HEK293T (cell line): ENCODE results near the gene SLN.

Experiments used
- CTCF ChIA-PET: fragments of 350-600 bp; formaldehyde crosslinking; extraction: SDS; loops from one replicate; lab custom pipeline; 2021; ENCODE audit warnings: antibody characterized with exemption, inconsistent platforms; lab: Yijun Ruan, JAX
- POLR2A ChIA-PET: fragments of 350-600 bp; formaldehyde crosslinking; extraction: SDS; loops from one replicate; lab custom pipeline; 2020; ENCODE audit warnings: antibody characterized with exemption, inconsistent platforms; lab: Yijun Ruan, JAX
- DNase-seq: peaks from one replicate; pipeline ENCODE4 v3.0.0; 2012; ENCODE audit warnings: mixed read lengths; ENCODE audit errors: extremely low spot score
- ARNT ChIP-seq: fragments of 450-650 bp; IDR thresholded peaks from 2 replicates; pipeline ENCODE4 v1.6.1; 2017; ENCODE audit warnings: mild to moderate bottlenecking
- BHLHE40 ChIP-seq: fragments of 450-650 bp; IDR thresholded peaks from 2 replicates; pipeline ENCODE4 v1.6.1; 2016; ENCODE audit warnings: mild to moderate bottlenecking, moderate library complexity, borderline replicate concordance
- CTBP1 ChIP-seq: fragments of 450-650 bp; IDR thresholded peaks from 2 replicates; pipeline ENCODE4 v1.6.1; 2016; ENCODE audit warnings: borderline replicate concordance
- ELF4 ChIP-seq: fragments of 450-650 bp; IDR thresholded peaks from 2 replicates; pipeline ENCODE4 v1.6.1; 2017; ENCODE audit warnings: antibody characterized with exemption
- FOXA1 ChIP-seq: fragments of 450-650 bp; IDR thresholded peaks from 2 replicates; pipeline ENCODE4 v1.6.1; 2016; ENCODE audit warnings: mild to moderate bottlenecking
- FOXK2 ChIP-seq: fragments of 450-650 bp; IDR thresholded peaks from 2 replicates; pipeline ENCODE4 v1.6.1; 2016; ENCODE audit warnings: mild to moderate bottlenecking
- FOXM1 ChIP-seq: fragments of 450-650 bp; IDR thresholded peaks from 2 replicates; pipeline ENCODE4 v1.6.1; 2017; ENCODE audit warnings: mild to moderate bottlenecking, borderline replicate concordance
- HDGF ChIP-seq: fragments of 450-650 bp; IDR thresholded peaks from 2 replicates; pipeline ENCODE4 v1.6.1; 2017; ENCODE audit warnings: antibody characterized with exemption, borderline replicate concordance
- L3MBTL2 ChIP-seq: fragments of 450-650 bp; conservative IDR thresholded peaks from 2 replicates; pipeline ENCODE4 v1.6.1; 2016; ENCODE audit warnings: mild to moderate bottlenecking
- LEF1 ChIP-seq: fragments of 450-650 bp; IDR thresholded peaks from 2 replicates; pipeline ENCODE4 v1.6.1; 2017; ENCODE audit warnings: mild to moderate bottlenecking, borderline replicate concordance
- NFRKB ChIP-seq: fragments of 450-650 bp; IDR thresholded peaks from 2 replicates; pipeline ENCODE4 v1.6.1; 2016; ENCODE audit warnings: mild to moderate bottlenecking, moderate library complexity
- PKNOX1 ChIP-seq: fragments of 450-650 bp; IDR thresholded peaks from 2 replicates; pipeline ENCODE4 v1.6.1; 2016
- SP1 ChIP-seq: fragments of 450-650 bp; IDR thresholded peaks from 2 replicates; pipeline ENCODE4 v1.6.1; 2017
- SUZ12 ChIP-seq: fragments of 450-650 bp; IDR thresholded peaks from 2 replicates; pipeline ENCODE4 v1.6.1; 2016; ENCODE audit warnings: mild to moderate bottlenecking
- TARDBP ChIP-seq: fragments of 450-650 bp; IDR thresholded peaks from 2 replicates; pipeline ENCODE4 v1.6.1; 2016
- ZNF384 ChIP-seq: fragments of 450-650 bp; IDR thresholded peaks from 2 replicates; pipeline ENCODE4 v1.6.1; 2016

Gene SLN

DNA sequence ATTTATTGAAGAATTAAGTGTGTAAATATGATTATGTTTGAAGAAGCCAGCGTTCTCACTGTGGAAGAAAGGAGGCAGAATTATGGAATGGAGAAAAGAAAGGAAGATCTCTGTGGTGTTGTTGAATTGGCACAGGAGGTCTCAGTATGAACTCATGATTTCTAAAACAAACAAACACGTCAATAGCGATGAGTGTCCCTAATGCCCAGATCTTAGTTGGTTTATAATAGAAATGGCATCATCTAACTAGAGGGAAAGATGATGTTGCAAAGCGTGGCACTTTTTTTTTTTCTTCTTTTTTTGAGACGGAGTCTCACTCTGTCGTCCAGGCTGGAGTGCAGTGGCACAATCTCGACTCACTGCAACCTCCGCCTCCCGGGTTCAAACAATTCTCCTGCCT lies 39.2 kb upstream of the SLN start:
- POLR2A ChIA-PET: no interaction called here
- TF ChIP-seq BHLHE40: no peak
- no peak for TF ChIP-seq CTBP1
- TF ChIP-seq L3MBTL2: no peak
- TF ChIP-seq TARDBP: no peak
- TF ChIP-seq ZNF384: no peak
- no peak for TF ChIP-seq SUZ12
- TF ChIP-seq ARNT: no peak
- no peak for TF ChIP-seq FOXM1
- TF ChIP-seq FOXK2: no peak
- no peak for TF ChIP-seq LEF1
- TF ChIP-seq PKNOX1: no peak
- TF ChIP-seq ELF4: no peak
- no peak for DNase-seq
- CTCF ChIA-PET: interaction anchor here (1.2 kb wide), 1 partner anchor 10 kb away, joined by 3 read pairs; no protein-coding TSS in a partner anchor

DNA sequence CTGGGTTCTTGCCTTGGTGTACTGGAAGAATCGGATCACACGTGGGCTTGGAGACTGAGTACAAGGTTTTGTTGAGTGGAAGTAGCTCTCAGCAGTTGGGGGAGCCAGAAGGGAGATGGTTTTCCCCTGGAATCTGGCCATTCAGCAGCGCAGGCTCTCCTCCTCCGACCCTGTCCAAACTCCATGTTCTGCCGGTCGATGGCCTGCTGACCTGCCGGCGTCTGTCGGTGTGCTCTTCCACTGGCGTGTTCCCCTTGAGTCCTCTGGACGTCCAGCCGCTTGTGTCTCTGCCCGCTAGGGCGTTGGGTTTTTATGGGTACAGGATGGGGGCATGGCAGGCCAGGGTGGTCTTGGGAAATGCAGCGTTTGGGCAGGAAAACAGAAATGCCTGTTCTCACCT lies 38.5 kb upstream of the SLN start:
- CTCF ChIA-PET: no interaction called here
- POLR2A ChIA-PET: no interaction called here
- TF ChIP-seq ARNT (no peak), FOXM1 (no peak), L3MBTL2 (no peak), BHLHE40 (no peak), NFRKB (no peak), FOXK2 (no peak), PKNOX1 (no peak), TARDBP (no peak), LEF1 (no peak), ZNF384 (no peak), CTBP1 (no peak), HDGF (no peak), SP1 (no peak), SUZ12 (no peak), ELF4 (no peak), FOXA1 (no peak)
- no peak for DNase-seq

- ChIA-PET POLR2A (interaction anchor here (0.6 kb wide), 1 partner anchor 25 kb away, joined by 3 read pairs; no protein-coding TSS in a partner anchor), CTCF (interaction anchor here (0.8 kb wide), 1 partner anchor 23 kb away, joined by 3 read pairs; no protein-coding TSS in a partner anchor)
- TF ChIP-seq L3MBTL2 (no peak), CTBP1 (no peak), TARDBP (no peak), BHLHE40 (no peak), LEF1 (no peak), SUZ12 (no peak), NFRKB (no peak), HDGF (no peak), SP1 (no peak), ZNF384 (no peak)
- no peak for DNase-seq
Observed at GRCh38 chr11:107747622-107748021, 35.8 kb upstream of the SLN start.

DNA sequence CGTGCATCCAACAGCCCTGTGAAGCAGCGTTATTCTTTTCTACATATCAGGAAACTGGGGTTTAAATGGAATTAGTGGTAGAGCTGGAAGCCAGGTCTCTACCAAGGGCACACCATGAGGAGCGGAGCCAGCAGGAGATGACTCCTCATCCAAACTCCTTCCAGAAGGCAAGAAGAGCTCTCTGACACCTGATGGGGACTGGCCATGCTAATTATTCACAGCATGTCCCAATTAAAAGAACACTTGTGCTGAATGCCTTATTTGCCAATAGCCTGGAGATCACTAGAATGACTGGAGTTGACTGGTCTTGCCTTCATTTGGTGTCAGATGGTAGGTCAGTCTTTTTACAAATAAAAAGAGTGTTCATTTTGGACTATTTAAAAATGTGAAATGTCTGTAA lies 32.9 kb upstream of the SLN start:
- ChIA-PET CTCF (no interaction called here), POLR2A (no interaction called here)
- no peak for DNase-seq
- no peak for TF ChIP-seq FOXA1
- no peak for TF ChIP-seq FOXM1

- POLR2A ChIA-PET: no interaction called here
- DNase-seq: no peak
- TF ChIP-seq FOXK2 (no peak), LEF1 (no peak), PKNOX1 (no peak), CTBP1 (no peak), SP1 (no peak), FOXA1 (no peak), ARNT (no peak), L3MBTL2 (no peak), TARDBP (no peak), SUZ12 (no peak), ZNF384 (no peak), HDGF (no peak), ELF4 (no peak), NFRKB (no peak), BHLHE40 (no peak), FOXM1 (no peak)
- CTCF ChIA-PET: no interaction called here
Observed at GRCh38 chr11:107743191-107743590, 31.3 kb upstream of the SLN start.

DNA sequence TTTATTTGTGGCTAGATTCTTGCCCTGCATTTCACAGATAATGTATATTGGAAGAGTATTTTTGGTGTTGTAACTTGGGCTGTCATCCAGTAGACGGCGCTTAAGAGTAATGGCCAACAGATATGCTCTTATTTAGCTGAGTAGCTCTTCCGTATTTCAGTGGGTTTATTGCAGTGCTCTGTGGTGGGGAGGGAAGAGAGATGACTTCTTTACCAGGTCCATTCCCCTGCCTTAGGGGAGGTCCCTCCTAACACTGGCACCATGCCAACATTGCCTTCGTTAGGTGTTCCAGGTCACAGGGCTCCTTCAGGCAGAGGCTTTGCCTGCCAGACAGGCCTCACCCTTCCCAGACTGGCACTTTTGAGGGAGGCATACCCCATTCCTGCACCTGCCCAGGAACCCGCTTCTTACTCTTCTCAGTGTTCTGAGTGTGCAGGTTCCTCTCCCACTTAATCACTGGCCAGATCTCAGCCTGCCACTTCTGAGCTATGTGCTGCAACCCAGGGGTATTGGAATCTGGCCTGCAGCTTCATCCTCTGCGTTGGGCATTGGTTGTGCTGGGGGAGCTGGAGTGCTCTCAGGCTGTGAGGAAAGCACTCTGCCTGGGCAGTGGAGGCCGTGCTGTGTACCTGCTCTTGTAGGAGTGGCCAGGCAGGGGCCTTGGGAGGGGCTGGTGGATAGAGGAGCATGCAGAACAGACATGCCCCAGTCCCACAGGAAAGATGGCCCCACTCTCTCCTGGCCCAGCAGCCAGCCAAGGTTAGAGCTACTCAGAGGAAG lies 29.4 kb upstream of the SLN start:
- DNase-seq: peak; percentile 36
- CTCF ChIA-PET: interaction anchor here (0.7 to 2.8 kb wide), 11 partner anchors 10 to 178 kb away, joined by 3 to 19 read pairs (median 4); no protein-coding TSS in a partner anchor
- TF ChIP-seq PKNOX1 (no peak), SP1 (no peak), HDGF (no peak), CTBP1 (no peak), FOXM1 (no peak), FOXA1 (no peak), BHLHE40 (no peak), TARDBP (no peak), FOXK2 (no peak), ELF4 (no peak), SUZ12 (no peak), ARNT (no peak), LEF1 (no peak), ZNF384 (no peak), NFRKB (no peak), L3MBTL2 (no peak)
- POLR2A ChIA-PET: no interaction called here
